GM08714 (cell line): Measurements from ENCODE around the gene RIOX2.
"Not testable (repeated sequence)": the region's sequence is repeated elsewhere in the genome, so short reads cannot be mapped to it uniquely, and the experiment has no call there.

Experiments used
- H3K4me3 ChIP-seq: fragments of 200-500 bp; sonication (Bioruptor generic); 2 replicates; pipeline ENCODE4 v1.5.1; 2014; ENCODE audit warnings: mild to moderate bottlenecking, low read length, inconsistent platforms
- ZNF274 ChIP-seq: IDR thresholded peaks from 2 replicates; pipeline ENCODE4 v1.6.1; 2012; ENCODE audit warnings: mild to moderate bottlenecking, low read depth, low read length

RIOX2 gene

GRCh38 chr3:97971679-97972567 is at the start of gene RIOX2:
RIOX2 (minus strand) TSS chr3:97972431; CDS start chr3:97967593, 4,838 bp downstream.
- TF ChIP-seq ZNF274 = no peak

GRCh38 chr3:98020412-98020811 is 48.2 kb upstream of the RIOX2 start:
- no peak overlapping the region for H3K4me3 ChIP-seq
- TF ChIP-seq ZNF274 = no peak

More at GRCh38 chr3:97971679-97972567, at the start of gene RIOX2:
- H3K4me3 ChIP-seq = peak within 1 kb of the TSS; percentile 81

- H3K4me3 ChIP-seq = no peak overlapping the region
- no peak for TF ChIP-seq ZNF274
These were observed 46.1 kb upstream of the RIOX2 start for GRCh38 chr3:98018301-98018700.

- no peak overlapping the region for H3K4me3 ChIP-seq
- no peak for TF ChIP-seq ZNF274
These were observed 42.0 kb upstream of the RIOX2 start for GRCh38 chr3:98014268-98014585.

GRCh38 chr3:98013411-98014267 is 41.4 kb upstream of the RIOX2 start:
- H3K4me3 ChIP-seq = no peak overlapping the region
- no peak for TF ChIP-seq ZNF274

GRCh38 chr3:98012979-98013378 is 40.7 kb upstream of the RIOX2 start:
- TF ChIP-seq ZNF274 = no peak
- no peak overlapping the region for H3K4me3 ChIP-seq

GRCh38 chr3:98010883-98011449 is 38.7 kb upstream of the RIOX2 start:
- not testable (repeated sequence) for H3K4me3 ChIP-seq

- H3K4me3 ChIP-seq = no peak overlapping the region
These were observed 38.1 kb upstream of the RIOX2 start for GRCh38 chr3:98010194-98010882.

GRCh38 chr3:98008855-98009254 is 36.6 kb upstream of the RIOX2 start:
- H3K4me3 ChIP-seq = no peak overlapping the region
- TF ChIP-seq ZNF274 = no peak

More at GRCh38 chr3:98010194-98010882, 38.1 kb upstream of the RIOX2 start:
- no peak for TF ChIP-seq ZNF274

GRCh38 chr3:98005438-98005837 is 33.2 kb upstream of the RIOX2 start:
- no peak for TF ChIP-seq ZNF274
- H3K4me3 ChIP-seq = no peak overlapping the region

GRCh38 chr3:98004721-98005120 is 32.5 kb upstream of the RIOX2 start:
- no peak overlapping the region for H3K4me3 ChIP-seq
- TF ChIP-seq ZNF274 = no peak

- H3K4me3 ChIP-seq = peak overlapping the region; percentile 7; the same call in 1 of the 2 replicates
- TF ChIP-seq ZNF274 = no peak
These were observed 31.2 kb upstream of the RIOX2 start for GRCh38 chr3:98003306-98003969.

GRCh38 chr3:98002717-98003116 is 30.5 kb upstream of the RIOX2 start:
- no peak for TF ChIP-seq ZNF274
- no peak overlapping the region for H3K4me3 ChIP-seq
